BLaER1 (cell line): ENCODE data around the gene KCNK4.

Source experiments
- H3K27ac ChIP-seq: shearing (Covaris generic); formaldehyde crosslinking; 2 replicates; pipeline ENCODE4 v1.8.1; 2022
- H3K27me3 ChIP-seq: shearing (Covaris generic); formaldehyde crosslinking; 2 replicates; pipeline ENCODE4 v1.8.1; 2022
- H3K36me3 ChIP-seq: shearing (Covaris generic); formaldehyde crosslinking; 2 replicates; pipeline ENCODE4 v1.8.1; 2022
- H3K4me1 ChIP-seq: shearing (Covaris generic); formaldehyde crosslinking; 2 replicates; pipeline ENCODE4 v1.8.1; 2022
- H3K4me2 ChIP-seq: shearing (Covaris generic); formaldehyde crosslinking; 2 replicates; pipeline ENCODE4 v1.8.1; 2022
- H3K4me3 ChIP-seq: shearing (Covaris generic); formaldehyde crosslinking; 2 replicates; pipeline ENCODE4 v1.8.1; 2022
- H3K9ac ChIP-seq: shearing (Covaris generic); formaldehyde crosslinking; 2 replicates; pipeline ENCODE4 v1.8.1; 2022
- H3K9me3 ChIP-seq: shearing (Covaris generic); formaldehyde crosslinking; 2 replicates; pipeline ENCODE4 v1.8.1; 2022
- H4K20me1 ChIP-seq: shearing (Covaris generic); formaldehyde crosslinking; 2 replicates; pipeline ENCODE4 v1.8.1; 2022
- Cebpa-rat ChIP-seq: shearing (Covaris generic); IDR thresholded peaks from 2 replicates; pipeline ENCODE4 v1.8.1; 2022

KCNK4 gene

DNA sequence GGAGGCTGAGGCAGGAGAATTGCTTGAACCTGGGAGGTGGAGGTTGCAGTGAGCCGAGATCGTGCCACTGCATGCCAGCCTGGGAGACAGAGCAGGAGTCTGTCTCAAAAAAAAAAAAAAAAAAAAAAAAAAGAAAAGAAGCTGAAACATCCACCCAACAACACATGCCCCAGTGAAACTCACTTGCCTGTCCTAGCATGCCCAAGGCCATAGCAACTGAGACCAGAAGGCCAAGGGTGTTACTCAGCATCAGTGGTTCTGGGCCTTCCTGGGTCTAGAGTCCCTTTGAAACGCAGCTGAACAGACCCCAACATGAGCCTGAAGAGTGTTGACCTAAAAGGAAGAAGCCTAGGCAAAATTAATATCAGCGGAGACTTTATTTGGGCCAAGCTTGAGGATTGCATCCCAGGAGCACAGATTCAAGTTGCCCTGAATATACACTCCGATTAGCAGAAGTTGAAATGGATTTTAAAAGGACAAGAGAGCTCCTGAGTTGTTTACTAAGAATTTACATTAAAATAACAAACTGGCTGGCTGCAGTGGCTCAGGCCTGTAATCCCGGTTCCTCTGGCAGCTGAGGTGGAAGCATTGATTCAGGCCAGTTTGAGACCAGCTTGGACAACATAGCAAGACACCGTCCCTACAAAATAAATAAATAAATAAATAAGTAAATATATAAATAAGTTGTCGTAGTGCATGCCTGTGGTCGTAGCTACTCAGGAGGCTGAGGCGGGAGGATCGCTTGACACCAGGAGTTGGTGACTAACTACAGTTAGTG lies 33.8 kb downstream of the KCNK4 start:
- peaks cover 32% of the 10 kb centered on the region for H3K36me3 ChIP-seq
- H3K9ac ChIP-seq: no peak overlapping the region
- no peak overlapping the region for H3K4me3 ChIP-seq
- H3K27me3 ChIP-seq: no peaks in the 10 kb centered on the region
- peaks cover 23% of the 10 kb centered on the region for H3K4me1 ChIP-seq
- H3K9me3 ChIP-seq: no peaks in the 10 kb centered on the region
- no peak overlapping the region for H3K27ac ChIP-seq
- H3K4me2 ChIP-seq: no peak overlapping the region
- H4K20me1 ChIP-seq: no peaks in the 10 kb centered on the region
- no peak for TF ChIP-seq Cebpa-rat

DNA sequence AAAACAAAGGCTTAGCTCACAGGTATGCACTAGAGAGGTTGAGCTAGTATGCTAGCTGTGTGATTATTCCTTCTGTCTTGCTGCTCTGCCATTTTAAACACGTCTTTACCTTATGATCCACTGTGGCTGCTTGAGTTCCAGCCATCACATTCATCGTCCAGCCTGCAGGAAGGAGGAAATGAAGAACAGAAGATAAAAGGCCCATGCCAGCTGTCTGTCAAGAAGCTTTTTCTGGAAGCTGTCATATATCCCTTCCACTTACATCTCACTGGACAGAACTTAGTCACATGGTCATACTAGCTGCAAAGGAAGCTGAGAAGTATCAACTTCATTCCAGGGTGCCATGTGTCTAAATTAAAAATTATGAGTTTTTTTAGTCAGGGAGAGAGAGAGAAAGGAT lies 36.3 kb downstream of the KCNK4 start:
- peaks cover 30% of the 10 kb centered on the region for H3K4me1 ChIP-seq
- no peaks in the 10 kb centered on the region for H3K27me3 ChIP-seq
- no peak overlapping the region for H3K4me3 ChIP-seq
- no peaks in the 10 kb centered on the region for H3K9me3 ChIP-seq
- no peak for TF ChIP-seq Cebpa-rat
- no peak overlapping the region for H3K27ac ChIP-seq
- no peak overlapping the region for H3K9ac ChIP-seq
- no peak overlapping the region for H3K4me2 ChIP-seq
- H3K36me3 ChIP-seq: peaks cover 8% of the 10 kb centered on the region; the same call in 1 of the 2 replicates
- no peaks in the 10 kb centered on the region for H4K20me1 ChIP-seq

DNA sequence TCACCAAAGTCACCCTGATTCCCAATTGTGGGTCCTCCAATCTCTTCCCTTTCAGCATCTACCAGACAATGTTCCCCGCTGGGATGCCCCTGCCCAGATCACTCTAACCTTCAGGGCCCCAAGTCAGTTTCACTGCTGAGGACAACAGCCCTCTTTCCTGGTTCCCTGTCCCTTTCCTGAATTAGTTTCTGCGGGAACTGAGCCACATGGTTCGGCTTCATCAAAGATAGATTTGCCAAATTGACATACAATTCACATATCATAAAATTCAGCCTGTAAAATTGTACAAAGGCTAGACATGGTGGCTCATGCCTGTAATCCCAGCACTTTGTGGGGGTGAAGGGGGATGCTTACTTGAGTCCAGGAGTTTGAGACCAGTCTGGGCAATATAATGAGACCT lies 36.9 kb downstream of the KCNK4 start:
- H3K36me3 ChIP-seq: 0 out of 2 replicates have a peak, but pooled peaks cover 2% of the 10 kb centered on the region
- H3K9ac ChIP-seq: no peak overlapping the region
- no peaks in the 10 kb centered on the region for H3K27me3 ChIP-seq
- no peaks in the 10 kb centered on the region for H4K20me1 ChIP-seq
- no peaks in the 10 kb centered on the region for H3K9me3 ChIP-seq
- H3K4me3 ChIP-seq: no peak overlapping the region
- TF ChIP-seq Cebpa-rat: no peak
- H3K27ac ChIP-seq: no peak overlapping the region
- H3K4me1 ChIP-seq: peaks cover 27% of the 10 kb centered on the region
- no peak overlapping the region for H3K4me2 ChIP-seq

GRCh38 chr11:64330888-64331287 lies 39.8 kb downstream of the KCNK4 start:
- Histone ChIP-seq H3K4me3 (no peak overlapping the region), H3K36me3 (no peaks in the 10 kb centered on the region), H4K20me1 (no peaks in the 10 kb centered on the region), H3K4me2 (no peak overlapping the region), H3K9ac (no peak overlapping the region), H3K27me3 (no peaks in the 10 kb centered on the region), H3K4me1 (peaks cover 32% of the 10 kb centered on the region), H3K27ac (no peak overlapping the region), H3K9me3 (no peaks in the 10 kb centered on the region)
- no peak for TF ChIP-seq Cebpa-rat

DNA sequence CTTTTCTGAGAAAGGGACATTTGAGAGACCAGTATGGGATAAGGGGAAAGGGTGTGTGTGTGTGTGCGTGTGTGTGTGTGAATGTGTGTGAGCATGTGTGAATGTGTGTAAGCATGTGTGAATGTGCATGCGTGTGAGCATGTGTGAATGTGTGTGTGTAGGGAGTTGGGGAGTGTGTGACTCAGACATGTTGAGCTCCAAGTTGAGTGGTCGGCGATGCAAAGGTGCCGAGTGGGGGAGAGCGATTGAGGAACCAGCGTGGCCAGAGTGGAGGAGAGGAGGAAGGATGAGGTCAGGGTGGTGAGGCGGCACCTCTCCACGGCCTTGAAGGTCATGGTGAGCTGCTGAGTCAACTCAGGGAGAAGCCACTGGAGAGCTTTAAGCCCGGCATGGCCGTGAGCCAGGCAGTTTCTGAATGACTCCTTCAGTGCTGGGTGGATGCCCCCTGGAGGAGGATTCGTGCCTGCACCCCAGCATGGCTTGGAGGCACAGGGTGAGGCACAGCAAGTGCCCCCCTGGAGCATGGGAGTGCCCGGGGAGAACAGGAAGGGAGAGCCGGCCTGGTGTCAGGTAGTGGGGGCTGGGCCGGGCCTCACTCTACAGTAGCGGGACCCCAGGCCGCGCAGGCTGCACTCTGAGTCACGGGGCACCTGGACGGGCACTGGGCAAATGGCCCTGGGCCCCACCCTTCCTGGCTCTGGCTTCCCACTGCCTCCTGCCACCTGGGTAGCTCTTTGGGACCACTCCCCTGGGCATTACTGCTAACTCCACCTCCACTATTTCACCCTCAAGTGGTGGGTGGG lies 40.7 kb downstream of the KCNK4 start:
- H3K4me3 ChIP-seq: no peak overlapping the region

DNA sequence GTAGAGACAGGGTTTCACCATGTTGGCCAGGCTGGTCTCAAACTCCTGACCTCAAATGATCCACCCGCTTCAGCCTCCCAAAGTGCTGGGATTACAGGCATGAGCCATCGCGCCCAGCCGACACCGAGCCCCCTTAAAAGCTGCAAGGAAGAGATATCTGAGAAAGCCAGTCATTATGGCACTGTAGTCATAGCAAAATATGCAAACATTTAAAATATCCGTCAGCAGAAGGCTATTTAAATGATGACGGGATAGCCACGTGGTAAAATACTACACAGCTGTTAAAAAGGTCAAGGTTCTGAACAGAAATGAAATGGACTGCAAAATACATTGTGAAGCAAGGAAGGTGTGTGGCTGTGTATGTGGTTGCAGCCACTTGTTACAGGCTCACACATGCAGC lies 42.5 kb downstream of the KCNK4 start:
- Histone ChIP-seq H4K20me1 (no peaks in the 10 kb centered on the region), H3K27me3 (no peaks in the 10 kb centered on the region), H3K4me2 (no peak overlapping the region), H3K9me3 (no peaks in the 10 kb centered on the region), H3K4me1 (peaks cover 43% of the 10 kb centered on the region), H3K4me3 (no peak overlapping the region), H3K36me3 (no peaks in the 10 kb centered on the region), H3K9ac (no peak overlapping the region), H3K27ac (no peak overlapping the region)
- no peak for TF ChIP-seq Cebpa-rat

More for the DNA sequence above, 40.7 kb downstream of the KCNK4 start:
- no peaks in the 10 kb centered on the region for H4K20me1 ChIP-seq
- no peak overlapping the region for H3K9ac ChIP-seq
- H3K9me3 ChIP-seq: no peaks in the 10 kb centered on the region
- no peaks in the 10 kb centered on the region for H3K36me3 ChIP-seq
- TF ChIP-seq Cebpa-rat: no peak
- H3K4me1 ChIP-seq: peaks cover 40% of the 10 kb centered on the region
- H3K4me2 ChIP-seq: peak overlapping the region; percentile 73
- peak overlapping the region; percentile 35; the same call in 1 of the 2 replicates for H3K27ac ChIP-seq
- H3K27me3 ChIP-seq: no peaks in the 10 kb centered on the region

GRCh38 chr11:64334764-64335735 lies 43.9 kb downstream of the KCNK4 start:
- no peaks in the 10 kb centered on the region for H3K27me3 ChIP-seq
- TF ChIP-seq Cebpa-rat: peak; percentile 98

DNA sequence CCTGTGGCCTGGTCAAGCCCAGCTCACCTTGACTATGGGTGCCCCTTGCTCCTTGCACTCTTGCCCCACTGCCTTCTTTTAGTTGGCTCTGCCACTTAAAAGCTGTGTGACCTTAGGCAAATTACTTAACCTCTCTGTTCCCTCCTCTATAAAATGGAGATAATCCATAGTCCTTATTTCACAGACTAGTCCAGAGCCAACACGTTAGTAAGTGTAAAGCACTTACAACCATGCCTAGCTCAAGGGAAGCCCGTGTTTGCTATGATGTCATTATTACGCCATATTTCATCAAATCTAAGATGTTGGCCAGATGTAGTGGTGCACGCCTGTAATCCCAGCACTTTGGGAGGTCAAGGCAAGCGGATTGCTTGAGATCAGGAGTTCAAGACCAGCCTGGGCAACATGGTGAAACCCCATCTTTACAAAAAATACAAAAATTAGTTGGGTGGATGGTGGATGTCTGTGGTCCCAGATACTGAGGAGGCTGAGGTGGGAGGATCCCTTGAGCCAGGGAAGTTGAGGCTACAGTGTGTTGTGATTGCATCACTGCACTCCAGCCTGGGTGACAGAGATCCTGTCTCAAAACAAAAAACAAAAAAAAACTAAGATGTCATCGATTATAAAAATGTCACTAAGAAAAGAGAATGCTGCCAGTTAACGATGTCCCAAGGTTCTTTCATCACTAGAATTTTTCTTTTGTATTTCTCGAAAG lies 46.6 kb downstream of the KCNK4 start:
- no peak overlapping the region for H3K4me2 ChIP-seq
- H3K27me3 ChIP-seq: no peaks in the 10 kb centered on the region
- no peak for TF ChIP-seq Cebpa-rat
- no peak overlapping the region for H3K27ac ChIP-seq
- H3K9me3 ChIP-seq: no peaks in the 10 kb centered on the region
- peaks cover 67% of the 10 kb centered on the region for H3K4me1 ChIP-seq
- no peak overlapping the region for H3K4me3 ChIP-seq
- no peaks in the 10 kb centered on the region for H3K36me3 ChIP-seq
- no peak overlapping the region for H3K9ac ChIP-seq
- H4K20me1 ChIP-seq: no peaks in the 10 kb centered on the region

More at GRCh38 chr11:64334764-64335735, 43.9 kb downstream of the KCNK4 start:
- Histone ChIP-seq H3K4me3 (no peak overlapping the region), H3K9ac (no peak overlapping the region), H3K36me3 (no peaks in the 10 kb centered on the region), H3K27ac (peak overlapping the region; percentile 49), H3K4me2 (peak overlapping the region; percentile 67), H3K9me3 (no peaks in the 10 kb centered on the region), H4K20me1 (no peaks in the 10 kb centered on the region), H3K4me1 (peaks cover 58% of the 10 kb centered on the region)

- H3K27me3 ChIP-seq: no peaks in the 10 kb centered on the region
- H3K36me3 ChIP-seq: peaks cover 5% of the 10 kb centered on the region; the same call in 1 of the 2 replicates
- no peak overlapping the region for H3K4me3 ChIP-seq
- peak overlapping the region; percentile 95; the same call in 1 of the 2 replicates for H3K4me2 ChIP-seq
- no peaks in the 10 kb centered on the region for H3K9me3 ChIP-seq
- H3K9ac ChIP-seq: no peak overlapping the region
- peak overlapping the region; percentile 90 for H3K27ac ChIP-seq
- H3K4me1 ChIP-seq: peaks cover 75% of the 10 kb centered on the region
- H4K20me1 ChIP-seq: no peaks in the 10 kb centered on the region
- no peak for TF ChIP-seq Cebpa-rat
Observed at GRCh38 chr11:64338716-64339115, 47.6 kb downstream of the KCNK4 start.
